Activated T-helper 2 cell treated with anti-CD3 and anti-CD28 coated beads, Interferon-gamma antibody, Interleukin-2, Interleukin-4, amounts not matched to agents 10 μg/mL and 5 μg/mL and 100 μg/mL, durations not matched to agents 14 hours and 24 hours and 36 hours (primary cell): ENCODE results near the gene SOX15. TPM values are rescaled to one million over a fixed set of nuclear protein-coding genes. Genes with fewer than 3 reads are reported as not detected.
A peak's percentile ranks its signal among the peaks of the same experiment; 100 is the strongest.

Experiments used
- DNase-seq: peaks from one replicate; pipeline ENCODE4 v3.0.0; 2021; ENCODE audit warnings: low spot score
- H3K27ac Mint-ChIP-seq: one replicate; pipeline ENCODE4 v1.8.0; 2021; ENCODE audit warnings: mixed read lengths
- H3K27me3 Mint-ChIP-seq: one replicate; pipeline ENCODE4 v1.8.0; 2021; ENCODE audit warnings: low read depth, mixed read lengths
- H3K36me3 Mint-ChIP-seq: one replicate; pipeline ENCODE4 v1.8.0; 2021; ENCODE audit warnings: low read depth, mixed read lengths
- H3K4me1 Mint-ChIP-seq: one replicate; pipeline ENCODE4 v1.8.0; 2021; ENCODE audit warnings: low read depth, mixed read lengths
- H3K4me3 Mint-ChIP-seq: one replicate; pipeline ENCODE4 v1.8.0; 2021; ENCODE audit warnings: low read depth, mild to moderate bottlenecking, moderate library complexity, mixed read lengths
- H3K9me3 Mint-ChIP-seq: one replicate; pipeline ENCODE4 v1.8.0; 2021; ENCODE audit warnings: mixed read lengths
- intact Hi-C: fragments of 100-400 bp; cut with micrococcal nuclease; formaldehyde crosslinking; loops from one replicate; pipeline ENCODE4 v1.15.1; 2023
- total RNA-seq: library from RNA; stranded (reverse); gene quantifications from 2 replicates; pipeline ENCODE4 v1.2.3, GENCODE V29; 2022

The SOX15 gene
- total RNA-seq, 1 donor from 2014 or later, result 0.21 TPM

GRCh38 chr17:7579834-7580603 is 9.9 kb downstream of the SOX15 start:
- Mint-ChIP-seq H3K36me3 (peaks cover 84% of the 10 kb centered on the region), H3K9me3 (no peaks in the 10 kb centered on the region), H3K4me1 (peaks cover 69% of the 10 kb centered on the region), H3K27me3 (no peaks in the 10 kb centered on the region), H3K27ac (peak overlapping the region; percentile 89), H3K4me3 (peak overlapping the region; percentile 64)
- no peak for DNase-seq
- intact Hi-C loops, result no loop called here

GRCh38 chr17:7579001-7579833 is 10.7 kb downstream of the SOX15 start, which contains the start of gene CD68:
CD68 (plus strand) TSS chr17:7579638; CDS start chr17:7579678, 40 bp downstream.
- Mint-ChIP-seq H3K27me3 (no peaks in the 10 kb centered on the region), H3K4me1 (peaks cover 75% of the 10 kb centered on the region), H3K27ac (peak within 1 kb of the TSS; percentile 89), H3K36me3 (peaks cover 86% of the 10 kb centered on the region), H3K4me3 (peak within 1 kb of the TSS; percentile 64), H3K9me3 (no peaks in the 10 kb centered on the region)
- peak; percentile 47 for DNase-seq
- intact Hi-C loops, result no loop called here

- H3K27ac Mint-ChIP-seq, result peak overlapping the region; percentile 59
- H3K4me1 Mint-ChIP-seq, result peaks cover 73% of the 10 kb centered on the region
- H3K9me3 Mint-ChIP-seq, result no peaks in the 10 kb centered on the region
- no peak for DNase-seq
- peak overlapping the region; percentile 47 for H3K4me3 Mint-ChIP-seq
- intact Hi-C loops, result no loop called here
- peaks cover 96% of the 10 kb centered on the region for H3K36me3 Mint-ChIP-seq
- no peaks in the 10 kb centered on the region for H3K27me3 Mint-ChIP-seq
Observed at GRCh38 chr17:7577327-7578199, 12.3 kb downstream of the SOX15 start.

GRCh38 chr17:7576432-7576937 is 13.4 kb downstream of the SOX15 start:
- Mint-ChIP-seq H3K27me3 (no peaks in the 10 kb centered on the region), H3K36me3 (peaks cover 94% of the 10 kb centered on the region), H3K4me1 (peaks cover 72% of the 10 kb centered on the region), H3K4me3 (peak overlapping the region; percentile 93), H3K9me3 (no peaks in the 10 kb centered on the region), H3K27ac (peak overlapping the region; percentile 42)
- intact Hi-C loops, result no loop called here
- no peak for DNase-seq

DNA sequence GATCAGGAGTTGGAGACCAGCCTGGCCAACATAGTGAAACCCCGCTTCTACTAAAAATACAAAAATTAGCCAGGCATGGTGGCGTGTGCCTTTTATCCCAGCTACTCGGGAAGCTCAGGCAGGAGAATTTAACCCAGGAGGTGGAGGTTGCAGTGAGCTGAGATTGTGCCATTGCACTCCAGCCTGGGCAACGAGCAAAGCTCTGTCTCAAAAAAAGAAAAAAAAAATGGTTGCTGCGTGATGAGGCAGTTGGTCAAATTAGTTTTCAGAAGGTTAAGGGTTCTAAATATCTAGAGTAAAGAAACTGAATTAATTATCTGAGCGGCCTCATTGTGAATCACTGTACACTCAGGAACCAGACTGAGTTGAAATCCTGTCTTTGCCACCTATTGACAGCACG is 13.9 kb downstream of the SOX15 start:
- no peaks in the 10 kb centered on the region for H3K27me3 Mint-ChIP-seq
- peaks cover 72% of the 10 kb centered on the region for H3K4me1 Mint-ChIP-seq
- peaks cover 94% of the 10 kb centered on the region for H3K36me3 Mint-ChIP-seq
- intact Hi-C loops, result no loop called here
- H3K9me3 Mint-ChIP-seq, result no peaks in the 10 kb centered on the region
- H3K4me3 Mint-ChIP-seq, result peak overlapping the region; percentile 93
- no peak for DNase-seq
- H3K27ac Mint-ChIP-seq, result no peak overlapping the region

DNA sequence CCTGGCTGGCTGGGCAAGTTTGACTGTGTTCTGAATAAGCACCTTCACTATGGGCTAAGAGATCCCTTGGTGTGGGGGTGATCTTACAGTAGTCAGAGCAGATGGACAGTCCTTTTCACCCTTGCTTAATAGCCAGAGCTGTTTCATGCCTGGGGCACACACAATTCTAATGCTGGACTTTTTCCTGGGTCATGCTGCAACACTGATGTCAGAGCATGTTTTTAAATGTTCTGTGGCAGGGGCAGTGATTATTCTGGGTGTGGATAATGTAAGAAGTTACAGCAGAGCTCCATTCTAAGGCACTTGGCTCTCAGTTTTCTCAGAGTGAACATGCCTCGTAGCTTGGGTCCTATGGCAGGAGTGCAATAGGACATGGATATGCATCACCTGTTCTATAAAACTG is 14.4 kb downstream of the SOX15 start:
- Mint-ChIP-seq H3K27ac (peak overlapping the region; percentile 22), H3K9me3 (no peaks in the 10 kb centered on the region), H3K4me1 (peaks cover 70% of the 10 kb centered on the region), H3K36me3 (peaks cover 94% of the 10 kb centered on the region), H3K27me3 (no peaks in the 10 kb centered on the region), H3K4me3 (peak overlapping the region; percentile 93)
- intact Hi-C loops, result no loop called here
- no peak for DNase-seq

GRCh38 chr17:7574176-7574953 is 15.5 kb downstream of the SOX15 start:
- H3K4me1 Mint-ChIP-seq, result peaks cover 62% of the 10 kb centered on the region
- intact Hi-C loops, result loop anchor here (5.0 kb wide), 3 partner anchors 172 to 267 kb away; partner anchors contain the start of genes EIF5A, KCTD11 and TMEM256

DNA sequence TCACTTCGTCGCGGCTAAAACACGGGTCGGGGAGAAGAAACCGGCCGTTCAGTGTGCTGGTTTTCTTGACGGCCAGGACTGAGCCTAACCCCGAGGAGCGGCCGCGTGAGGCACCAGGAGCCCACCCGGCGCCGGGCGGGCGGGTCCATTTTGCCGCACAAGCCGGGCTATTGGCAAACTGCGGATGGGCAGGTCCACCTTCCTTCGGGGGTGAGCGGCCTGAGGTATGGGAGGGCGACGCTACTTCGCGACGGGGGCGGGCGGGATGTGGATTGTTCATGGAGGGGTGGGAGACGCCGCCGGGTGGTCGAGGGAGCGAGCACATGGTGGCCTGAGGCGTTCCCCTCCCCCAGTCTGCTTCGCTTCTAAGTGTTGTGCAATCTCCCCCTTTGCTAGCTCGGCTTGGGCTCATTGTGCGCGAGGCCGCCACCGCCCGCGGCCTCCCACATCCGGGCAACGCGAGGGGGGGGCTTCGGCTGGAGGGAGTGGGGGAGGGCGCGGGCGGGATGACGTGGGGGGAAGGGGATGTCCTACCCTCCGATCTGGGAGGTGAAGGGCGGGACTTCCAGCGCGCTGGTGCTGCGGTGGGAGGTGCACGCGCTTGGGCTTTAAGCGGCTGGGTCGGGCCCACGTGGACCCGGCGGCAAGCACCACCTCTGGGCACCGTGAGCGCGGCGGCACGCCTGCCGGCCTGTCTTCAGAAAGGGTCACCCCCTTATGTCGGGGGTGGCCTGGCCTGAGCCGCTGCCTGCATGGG is 16.4 kb downstream of the SOX15 start:
- no peaks in the 10 kb centered on the region for H3K27me3 Mint-ChIP-seq
- intact Hi-C loops, result loop anchor here (2.0 to 5.0 kb wide), 8 partner anchors 41 to 335 kb away; partner anchors contain the start of genes EIF5A, FXR2, KCTD11 and KDM6B
- H3K4me3 Mint-ChIP-seq, result peak overlapping the region; percentile 93
- H3K27ac Mint-ChIP-seq, result peak overlapping the region; percentile 97
- peaks cover 54% of the 10 kb centered on the region for H3K4me1 Mint-ChIP-seq
- no peaks in the 10 kb centered on the region for H3K9me3 Mint-ChIP-seq
- peak; percentile 86 for DNase-seq
- H3K36me3 Mint-ChIP-seq, result peaks cover 88% of the 10 kb centered on the region

More at GRCh38 chr17:7574176-7574953, 15.5 kb downstream of the SOX15 start:
- H3K9me3 Mint-ChIP-seq, result no peaks in the 10 kb centered on the region
- no peaks in the 10 kb centered on the region for H3K27me3 Mint-ChIP-seq
- H3K4me3 Mint-ChIP-seq, result peak overlapping the region; percentile 93
- peaks cover 95% of the 10 kb centered on the region for H3K36me3 Mint-ChIP-seq
- peak overlapping the region; percentile 97 for H3K27ac Mint-ChIP-seq
- DNase-seq, result no peak

DNA sequence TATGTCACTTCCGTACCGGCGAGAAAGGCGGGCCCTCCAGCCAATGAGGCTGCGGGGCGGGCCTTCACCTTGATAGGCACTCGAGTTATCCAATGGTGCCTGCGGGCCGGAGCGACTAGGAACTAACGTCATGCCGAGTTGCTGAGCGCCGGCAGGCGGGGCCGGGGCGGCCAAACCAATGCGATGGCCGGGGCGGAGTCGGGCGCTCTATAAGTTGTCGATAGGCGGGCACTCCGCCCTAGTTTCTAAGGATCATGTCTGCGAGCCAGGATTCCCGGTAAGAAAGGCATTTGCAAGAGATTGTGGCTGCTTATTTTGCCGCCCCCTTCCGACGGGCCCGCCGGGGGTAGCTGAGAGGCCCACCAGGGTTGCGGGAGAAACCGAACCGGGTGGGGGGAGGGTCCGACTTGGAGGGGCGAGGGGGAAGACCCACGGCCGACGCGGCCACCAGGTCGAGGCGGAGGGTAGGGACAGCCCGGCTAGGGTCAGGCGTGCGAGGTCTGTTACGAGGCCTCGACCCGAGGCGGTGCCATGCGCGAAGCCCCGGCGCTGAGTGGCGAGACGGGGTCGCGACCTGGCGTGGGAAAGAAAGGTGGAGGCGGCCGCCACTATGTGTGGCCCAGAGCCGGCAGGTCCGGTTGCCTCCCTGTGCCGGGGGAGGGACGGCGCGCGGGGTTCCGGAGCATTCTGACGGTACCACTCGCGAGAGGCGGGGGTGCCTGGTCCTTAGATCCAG is 17.1 kb downstream of the SOX15 start:
- H3K4me3 Mint-ChIP-seq, result peak overlapping the region; percentile 93
- peak; percentile 100 for DNase-seq
- peaks cover 81% of the 10 kb centered on the region for H3K36me3 Mint-ChIP-seq
- H3K9me3 Mint-ChIP-seq, result no peaks in the 10 kb centered on the region
- intact Hi-C loops, result loop anchor here (1.0 to 5.0 kb wide), 10 partner anchors 11 to 334 kb away; partner anchors contain the start of genes EIF5A, FXR2, KCTD11 and KDM6B
- no peaks in the 10 kb centered on the region for H3K27me3 Mint-ChIP-seq
- peaks cover 48% of the 10 kb centered on the region for H3K4me1 Mint-ChIP-seq
- H3K27ac Mint-ChIP-seq, result peak overlapping the region; percentile 97

DNA sequence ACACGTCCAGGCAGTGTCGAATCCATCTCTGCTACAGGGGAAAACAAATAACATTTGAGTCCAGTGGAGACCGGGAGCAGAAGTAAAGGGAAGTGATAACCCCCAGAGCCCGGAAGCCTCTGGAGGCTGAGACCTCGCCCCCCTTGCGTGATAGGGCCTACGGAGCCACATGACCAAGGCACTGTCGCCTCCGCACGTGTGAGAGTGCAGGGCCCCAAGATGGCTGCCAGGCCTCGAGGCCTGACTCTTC is 17.6 kb downstream of the SOX15 start:
- no peaks in the 10 kb centered on the region for H3K27me3 Mint-ChIP-seq

More for the DNA sequence above, 17.6 kb downstream of the SOX15 start:
- intact Hi-C loops, result loop anchor here (1.0 to 5.0 kb wide), 10 partner anchors 11 to 333 kb away; partner anchors contain the start of genes EIF5A, FXR2, KCTD11 and KDM6B
- H3K4me3 Mint-ChIP-seq, result peak overlapping the region; percentile 93
- peak overlapping the region; percentile 91 for H3K27ac Mint-ChIP-seq
- H3K4me1 Mint-ChIP-seq, result peaks cover 43% of the 10 kb centered on the region
- peaks cover 81% of the 10 kb centered on the region for H3K36me3 Mint-ChIP-seq
- H3K9me3 Mint-ChIP-seq, result no peaks in the 10 kb centered on the region
- no peak for DNase-seq
